HUES64 (cell line): ENCODE measurements around the gene ACTMAP.

Experiments
- H3K27ac ChIP-seq: 2 replicates; pipeline ENCODE4 v1.7.0; 2013; ENCODE audit warnings: low read depth, low read length, inconsistent platforms
- H3K27me3 ChIP-seq: 2 replicates; pipeline ENCODE4 v1.6.1; 2013; ENCODE audit warnings: mild to moderate bottlenecking, low read length; ENCODE audit not compliant: insufficient read depth
- H3K36me3 ChIP-seq: 2 replicates; pipeline ENCODE4 v1.6.1; 2013; ENCODE audit warnings: mild to moderate bottlenecking, low read length; ENCODE audit not compliant: insufficient read depth
- H3K4me1 ChIP-seq: 2 replicates; pipeline ENCODE4 v1.6.1; 2013; ENCODE audit warnings: mild to moderate bottlenecking, low read length, moderate library complexity; ENCODE audit not compliant: insufficient read depth
- H3K4me3 ChIP-seq: 2 replicates; pipeline ENCODE4 v1.5.1; 2013; ENCODE audit warnings: mild to moderate bottlenecking, low read length, moderate library complexity
- H3K9ac ChIP-seq: 2 replicates; pipeline ENCODE4 v1.6.1; 2013; ENCODE audit warnings: mild to moderate bottlenecking, low read depth, low read length
- H3K9me3 ChIP-seq: 2 replicates; pipeline ENCODE4 v1.6.1; 2013; ENCODE audit warnings: low read depth, low read length; ENCODE audit not compliant: insufficient read depth
- WGBS: fragments of 150-250, 120-280 bp; methylation state at CpG from one replicate; pipeline ENCODE4 v1.1.7; 2013; ENCODE audit warnings: missing lambda C conversion rate; 5-methylcytosine and 5-hydroxymethylcytosine counted together

ACTMAP gene

GRCh38 chr19:40726279-40726678, 24.0 kb downstream of the ACTMAP start:
- H3K27ac ChIP-seq, result no peak overlapping the region
- H3K4me3 ChIP-seq, result no peak overlapping the region
- 95% methylated on average over 4 of the region's 4 CpGs for WGBS
- no peaks in the 10 kb centered on the region for H3K4me1 ChIP-seq
- H3K36me3 ChIP-seq, result peaks cover 55% of the 10 kb centered on the region
- no peaks in the 10 kb centered on the region for H3K27me3 ChIP-seq
- no peak overlapping the region for H3K9ac ChIP-seq
- H3K9me3 ChIP-seq, result no peaks in the 10 kb centered on the region

- Histone ChIP-seq H3K4me1 (no peaks in the 10 kb centered on the region), H3K27me3 (no peaks in the 10 kb centered on the region), H3K36me3 (peaks cover 41% of the 10 kb centered on the region), H3K9me3 (no peaks in the 10 kb centered on the region), H3K4me3 (no peak overlapping the region), H3K9ac (no peak overlapping the region), H3K27ac (no peak overlapping the region)
- 96% methylated on average over 3 of the region's 3 CpGs for WGBS
Measured at GRCh38 chr19:40724855-40725254, 25.4 kb downstream of the ACTMAP start.

GRCh38 chr19:40724315-40724714, 26.0 kb downstream of the ACTMAP start:
- peaks cover under 1% of the 10 kb centered on the region; the same call in 1 of the 2 replicates for H3K4me1 ChIP-seq
- H3K27me3 ChIP-seq, result no peaks in the 10 kb centered on the region
- H3K9ac ChIP-seq, result no peak overlapping the region
- no peak overlapping the region for H3K27ac ChIP-seq
- no peaks in the 10 kb centered on the region for H3K9me3 ChIP-seq
- no peak overlapping the region for H3K4me3 ChIP-seq
- 98% methylated on average over 4 of the region's 4 CpGs for WGBS
- peaks cover 38% of the 10 kb centered on the region for H3K36me3 ChIP-seq

- 96% methylated on average over 5 of the region's 5 CpGs for WGBS
Measured at GRCh38 chr19:40723661-40724254, 26.5 kb downstream of the ACTMAP start.

GRCh38 chr19:40721936-40722661, 28.2 kb downstream of the ACTMAP start:
- peaks cover 6% of the 10 kb centered on the region for H3K4me1 ChIP-seq
- no peak overlapping the region for H3K27ac ChIP-seq
- H3K9ac ChIP-seq, result no peak overlapping the region
- no peak overlapping the region for H3K4me3 ChIP-seq
- H3K27me3 ChIP-seq, result no peaks in the 10 kb centered on the region
- peaks cover 21% of the 10 kb centered on the region for H3K36me3 ChIP-seq
- 91% methylated on average over 5 of the region's 9 CpGs for WGBS
- no peaks in the 10 kb centered on the region for H3K9me3 ChIP-seq

More at GRCh38 chr19:40723661-40724254, 26.5 kb downstream of the ACTMAP start:
- no peaks in the 10 kb centered on the region for H3K9me3 ChIP-seq
- H3K27ac ChIP-seq, result no peak overlapping the region
- H3K36me3 ChIP-seq, result peaks cover 35% of the 10 kb centered on the region
- no peaks in the 10 kb centered on the region for H3K27me3 ChIP-seq
- no peak overlapping the region for H3K4me3 ChIP-seq
- H3K4me1 ChIP-seq, result peaks cover 4% of the 10 kb centered on the region; the same call in 1 of the 2 replicates
- H3K9ac ChIP-seq, result no peak overlapping the region

- Histone ChIP-seq H3K36me3 (peaks cover 14% of the 10 kb centered on the region), H3K27ac (no peak overlapping the region), H3K9ac (no peak overlapping the region), H3K9me3 (no peaks in the 10 kb centered on the region), H3K27me3 (no peaks in the 10 kb centered on the region), H3K4me3 (no peak overlapping the region), H3K4me1 (peaks cover 6% of the 10 kb centered on the region)
- 86% methylated on average over 6 of the region's 6 CpGs for WGBS
Measured at GRCh38 chr19:40721140-40721486, 29.2 kb downstream of the ACTMAP start.

- H3K4me3 ChIP-seq, result peak overlapping the region; percentile 84
- 0 out of 2 replicates have a peak, but pooled peaks cover 5% of the 10 kb centered on the region for H3K36me3 ChIP-seq
- H3K4me1 ChIP-seq, result peaks cover 7% of the 10 kb centered on the region
- H3K9ac ChIP-seq, result no peak overlapping the region
- no peaks in the 10 kb centered on the region for H3K9me3 ChIP-seq
- H3K27ac ChIP-seq, result no peak overlapping the region
- WGBS, result 83% methylated on average over 7 of the region's 7 CpGs
- no peaks in the 10 kb centered on the region for H3K27me3 ChIP-seq
Measured at GRCh38 chr19:40719414-40719894, 30.8 kb downstream of the ACTMAP start.

GRCh38 chr19:40718774-40719391, 31.4 kb downstream of the ACTMAP start:
- Histone ChIP-seq H3K36me3 (0 out of 2 replicates have a peak, but pooled peaks cover 3% of the 10 kb centered on the region), H3K27ac (no peak overlapping the region; the same call in 1 of the 2 replicates), H3K4me1 (peaks cover 10% of the 10 kb centered on the region), H3K27me3 (no peaks in the 10 kb centered on the region), H3K9ac (peak overlapping the region; percentile 65), H3K4me3 (peak overlapping the region; percentile 84), H3K9me3 (no peaks in the 10 kb centered on the region)
- 19% methylated on average over 16 of the region's 16 CpGs for WGBS

- no peak overlapping the region; the same call in 1 of the 2 replicates for H3K27ac ChIP-seq
- no peaks in the 10 kb centered on the region for H3K9me3 ChIP-seq
- 17% methylated on average over 20 of the region's 20 CpGs for WGBS
- peak overlapping the region; percentile 65 for H3K9ac ChIP-seq
- 0 out of 2 replicates have a peak, but pooled peaks cover 1% of the 10 kb centered on the region for H3K36me3 ChIP-seq
- peak overlapping the region; percentile 84 for H3K4me3 ChIP-seq
- H3K4me1 ChIP-seq, result peaks cover 10% of the 10 kb centered on the region
- no peaks in the 10 kb centered on the region for H3K27me3 ChIP-seq
Measured at GRCh38 chr19:40717880-40718773, 32.1 kb downstream of the ACTMAP start.

- H3K4me1 ChIP-seq, result peaks cover 10% of the 10 kb centered on the region
- peak overlapping the region; percentile 53; the same call in 1 of the 2 replicates for H3K27ac ChIP-seq
- 2% methylated on average over 20 of the region's 20 CpGs for WGBS
Measured at GRCh38 chr19:40717325-40717879, 32.9 kb downstream of the ACTMAP start.

More at GRCh38 chr19:40717325-40717879, 32.9 kb downstream of the ACTMAP start:
- Histone ChIP-seq H3K4me3 (peak overlapping the region; percentile 84), H3K9ac (peak overlapping the region; percentile 80), H3K36me3 (peaks cover 8% of the 10 kb centered on the region), H3K27me3 (no peaks in the 10 kb centered on the region), H3K9me3 (no peaks in the 10 kb centered on the region)
